Ascending aorta (tissue), 2 donors: ENCODE results near the gene ABCA12. TPM values are rescaled to one million over a fixed set of nuclear protein-coding genes. Genes with fewer than 3 reads are reported as not detected.

Source experiments
- DNase-seq, 2 donors: peaks; one replicate each; pipeline ENCODE4 v3.0.0-alpha.2; 2019; ENCODE audit warnings: low spot score in 2 of 2
- H3K27ac ChIP-seq, 2 donors: fragments of 200-600 bp; sonication (generic); one replicate each; pipeline ENCODE4 v1.5.1; 2016 to 2017; ENCODE audit warnings: mild to moderate bottlenecking in 1 of 2
- H3K27me3 ChIP-seq: fragments of 200-600 bp; sonication (generic); one replicate; pipeline ENCODE4 v1.5.1; 2017
- H3K36me3 ChIP-seq, 2 donors: fragments of 200-600 bp; sonication (generic); one replicate each; pipeline ENCODE4 v1.5.1; 2016
- H3K4me1 ChIP-seq, 2 donors: fragments of 200-600 bp; sonication (generic); one replicate each; pipeline ENCODE4 v1.5.1; 2016 to 2017; ENCODE audit warnings: mild to moderate bottlenecking in 1 of 2
- H3K4me3 ChIP-seq, 2 donors: fragments of 200-600 bp; sonication (generic); one replicate each; pipeline ENCODE4 v1.5.1; 2016 to 2017; ENCODE audit warnings: mild to moderate bottlenecking in 1 of 2
- H3K9me3 ChIP-seq, 2 donors: fragments of 200-600 bp; sonication (generic); one replicate each; pipeline ENCODE4 v1.5.1; 2016
- CTCF ChIP-seq, 3 experiments: fragments of 200-600 bp in 2 of 3; fragments of 450-650 bp in 1 of 3; sonication (generic) in 2 of 3; IDR thresholded peaks; one replicate each; pipeline ENCODE4 v1.5.1; 2016 to 2019; ENCODE audit warnings: antibody characterized with exemption in 3 of 3, mild to moderate bottlenecking in 1 of 3, moderate library complexity in 1 of 3
- intact Hi-C: fragments of 100-400 bp; cut with DNase I; formaldehyde crosslinking; loops from one replicate; pipeline ENCODE4 v1.15.1; 2023
- total RNA-seq: library from RNA; depleted of rRNA; stranded (reverse); fragments of >200 nt; gene quantifications from one replicate; pipeline ENCODE4 v1.1.0, GENCODE V29; 2016

The ABCA12 gene
- total RNA-seq = not detected

DNA sequence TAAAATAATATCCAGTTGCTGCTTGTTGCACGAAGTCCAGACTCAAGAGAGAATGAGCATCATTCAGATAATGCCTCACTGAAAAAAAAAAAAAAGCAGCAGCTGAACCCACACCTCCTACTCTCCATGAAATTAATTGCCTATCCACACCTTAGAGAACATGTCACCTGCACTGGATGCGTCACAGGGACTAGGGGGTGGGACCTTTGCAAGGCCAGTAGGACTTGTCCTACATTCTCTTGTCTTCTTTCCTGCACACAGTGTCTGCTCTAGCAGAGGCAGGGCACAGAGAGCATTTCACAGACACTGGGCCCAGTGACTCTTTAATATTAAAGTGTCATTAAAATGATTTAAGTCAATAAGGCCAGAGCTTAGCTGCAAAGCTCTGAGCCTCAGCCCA lies at the start of gene ABCA12:
Gene ABCA12 (minus strand): TSS at position 148 of the 400 bp plus-strand sequence. CDS start 418 bp downstream, outside the sequence.
- Histone ChIP-seq H3K27ac (no peak within 1 kb of the TSS), H3K27me3 (no peaks in the 10 kb centered on the region), H3K4me1 (no peaks in the 10 kb centered on the region), H3K4me3 (no peak within 1 kb of the TSS), H3K9me3 (peaks cover 0 to 3% of the 10 kb centered on the region in 2 donors), H3K36me3 (no peaks in the 10 kb centered on the region)
- DNase-seq = no peak
- TF ChIP-seq CTCF (IDR thresholded peaks at IDR 0.05) = no peak
- intact Hi-C loops = no loop called here

DNA sequence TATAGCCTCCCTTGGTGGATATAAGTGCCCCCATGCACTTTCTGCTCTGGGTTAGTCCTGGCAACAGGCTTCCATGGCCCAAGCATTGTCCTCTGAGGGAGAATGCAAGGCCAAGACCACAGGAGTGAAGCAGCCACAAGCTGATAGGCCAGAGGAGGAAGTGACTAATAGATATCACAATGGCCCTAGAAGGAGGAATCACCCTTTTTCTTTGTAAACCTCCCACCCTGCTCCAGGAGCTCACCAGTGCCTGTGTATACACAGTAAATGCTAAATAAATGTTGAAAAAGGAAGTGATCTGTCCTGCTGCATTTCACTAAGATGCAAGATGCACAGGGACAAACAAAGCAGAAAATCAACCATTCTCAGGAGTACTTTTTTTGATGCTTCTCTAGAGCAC lies 49.7 kb upstream of the ABCA12 start:
- Histone ChIP-seq H3K36me3 (no peaks in the 10 kb centered on the region), H3K4me1 (no peaks in the 10 kb centered on the region), H3K9me3 (no peaks in the 10 kb centered on the region), H3K4me3 (no peak overlapping the region), H3K27ac (no peak overlapping the region), H3K27me3 (no peaks in the 10 kb centered on the region)
- TF ChIP-seq CTCF (IDR thresholded peaks at IDR 0.05) = no peak
- no peak for DNase-seq
- intact Hi-C loops = no loop called here

DNA sequence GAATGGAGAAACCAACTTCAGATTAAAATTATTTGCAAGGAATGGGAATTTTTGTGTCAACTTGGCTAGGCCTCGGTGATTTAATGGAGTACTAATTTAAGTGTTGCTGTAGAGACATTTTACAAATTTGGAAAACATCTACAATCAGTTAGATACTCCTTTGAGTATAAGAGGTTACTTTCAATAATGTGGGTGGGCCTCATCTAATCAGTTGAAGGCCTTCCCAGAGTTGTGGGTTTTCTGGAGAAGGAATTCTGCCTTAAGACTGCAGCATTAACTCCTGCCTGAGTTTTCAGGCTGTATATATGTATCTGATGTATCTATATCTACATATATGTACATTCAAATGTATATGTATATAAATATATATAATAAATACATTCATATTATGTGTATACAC lies 47.6 kb upstream of the ABCA12 start:
- Histone ChIP-seq H3K4me3 (no peak overlapping the region), H3K9me3 (no peaks in the 10 kb centered on the region), H3K27ac (no peak overlapping the region), H3K27me3 (no peaks in the 10 kb centered on the region), H3K36me3 (no peaks in the 10 kb centered on the region), H3K4me1 (no peaks in the 10 kb centered on the region)
- intact Hi-C loops = no loop called here
- no peak for DNase-seq
- no peak for TF ChIP-seq CTCF (IDR thresholded peaks at IDR 0.05)

DNA sequence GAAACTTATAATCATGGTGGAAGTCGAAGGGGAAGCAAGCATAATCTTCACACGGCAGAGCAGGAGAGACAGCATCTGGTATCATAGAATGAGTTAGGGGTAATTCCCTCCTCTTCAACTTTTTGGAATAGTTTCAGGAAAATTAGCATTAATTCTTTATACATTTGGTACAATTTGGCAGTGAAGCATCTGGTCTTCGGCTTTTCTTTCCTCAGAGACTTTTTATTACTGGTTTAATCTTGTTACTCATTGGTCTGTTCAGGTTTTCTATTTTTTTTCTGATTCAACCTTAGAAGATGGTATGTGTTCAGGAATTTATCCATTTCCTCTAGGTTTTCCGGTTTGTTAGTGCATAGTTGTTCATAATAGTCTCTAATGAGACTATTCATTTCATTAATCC lies 39.7 kb upstream of the ABCA12 start:
- H3K36me3 ChIP-seq = no peaks in the 10 kb centered on the region
- H3K27me3 ChIP-seq = no peaks in the 10 kb centered on the region
- no peak overlapping the region for H3K27ac ChIP-seq
- intact Hi-C loops = no loop called here
- TF ChIP-seq CTCF (IDR thresholded peaks at IDR 0.05) = no peak
- DNase-seq = no peak
- H3K4me1 ChIP-seq = no peaks in the 10 kb centered on the region
- H3K4me3 ChIP-seq = no peak overlapping the region
- no peaks in the 10 kb centered on the region for H3K9me3 ChIP-seq

- H3K36me3 ChIP-seq = no peaks in the 10 kb centered on the region
- no peak overlapping the region for H3K27ac ChIP-seq
These were observed 33.4 kb upstream of the ABCA12 start for GRCh38 chr2:215171796-215172195.

More at GRCh38 chr2:215171796-215172195, 33.4 kb upstream of the ABCA12 start:
- intact Hi-C loops = no loop called here
- H3K4me1 ChIP-seq = peaks cover 0 to 2% of the 10 kb centered on the region in 2 donors
- TF ChIP-seq CTCF (IDR thresholded peaks at IDR 0.05) = no peak
- no peaks in the 10 kb centered on the region for H3K27me3 ChIP-seq
- no peaks in the 10 kb centered on the region for H3K9me3 ChIP-seq
- DNase-seq = no peak
- H3K4me3 ChIP-seq = no peak overlapping the region
